H1 (cell line): Measurements from ENCODE around the gene TAS2R16. TPM values are rescaled to one million over a fixed set of nuclear protein-coding genes. Genes with fewer than 3 reads are reported as not detected.

Experiments used
- CBX8 ChIP-seq: fragments of 300-800, 300-1000 bp; sonication (generic); IDR thresholded peaks from 2 replicates; pipeline ENCODE4 v1.7.1; 2016; ENCODE audit warnings: low read depth, low read length, borderline replicate concordance
- SUZ12 ChIP-seq: fragments of 200-600 bp; sonication (generic); IDR thresholded peaks from 2 replicates; pipeline ENCODE4 v1.6.1; 2012; ENCODE audit warnings: mild to moderate bottlenecking, inconsistent platforms, low read length, moderate library complexity, mixed read lengths
- TBP ChIP-seq: IDR thresholded peaks from 2 replicates; pipeline ENCODE4 v1.6.1; 2011; ENCODE audit warnings: low read depth, low read length, improper control_type of control experiment
- YY1 ChIP-seq: IDR thresholded peaks from 2 replicates; pipeline ENCODE4 v1.6.1; 2011; ENCODE audit warnings: low read depth, mild to moderate bottlenecking, low read length
- polyA plus RNA-seq, 7 experiments: library from polyadenylated mRNA; depleted of rRNA in 3 of 7; stranded (reverse) in 5 of 7; unstranded in 2 of 7; fragments of >200 nt in 5 of 7; fragments of 200-250 nt in 2 of 7; gene quantifications; 1 replicate in 5 of 7; 2 replicates in 1 of 7; 4 replicates in 1 of 7; pipeline versions ENCODE4 v1.2.1 to v1.2.3, GENCODE V29; 2011 to 2013; ENCODE audit warnings: missing spikeins in 2 of 7, mixed read lengths in 2 of 7
- total RNA-seq: library from RNA; stranded (reverse); fragmentation: NEBNext Ultra II Directional; extraction: Animal tissue kit (Norgen Biotek cat#: 25700); gene quantifications from 2 replicates; pipeline ENCODE4 v1.2.1, GENCODE V29; 2021

The TAS2R16 gene
- total and polyA plus RNA-seq, 2 of the 8 experiments (the other 6 are each of a cell fraction or from before 2014, with no cell fraction given), result not detected

DNA sequence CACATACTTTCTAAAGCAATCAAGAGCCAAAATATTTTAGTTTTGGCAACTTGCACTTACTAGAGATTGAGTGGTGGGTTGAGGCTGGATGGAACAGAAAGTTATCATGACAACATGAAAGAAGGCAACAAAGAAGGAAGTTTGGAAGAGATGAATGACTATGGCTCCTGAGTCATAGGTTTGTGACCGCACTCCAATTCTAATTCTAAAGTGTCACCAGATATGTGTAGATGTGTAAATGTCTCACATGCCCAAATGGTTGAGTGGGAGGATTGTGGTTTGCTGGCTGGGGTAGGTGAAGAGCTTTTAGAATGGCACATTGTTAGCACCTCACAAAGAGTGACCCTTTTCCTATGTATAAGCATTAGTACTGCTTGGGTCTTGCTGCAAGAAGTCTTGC, 20.2 kb downstream of the TAS2R16 start (continued):
- TF ChIP-seq SUZ12 (no peak), CBX8 (no peak), TBP (no peak), YY1 (no peak)
